Subcutaneous abdominal adipose tissue (tissue), 5 donors: ENCODE measurements around the gene NUP93.

ENCODE experiments used
- H3K27ac ChIP-seq: one replicate; pipeline ENCODE4 v1.7.0; 2013; ENCODE audit warnings: low read depth, mild to moderate bottlenecking, inconsistent platforms, low read length, moderate library complexity
- H3K27me3 ChIP-seq, 5 donors: one replicate each; pipeline ENCODE4 v1.7.0; 2013; ENCODE audit warnings: low read length in 5 of 5, inconsistent platforms in 1 of 5; ENCODE audit not compliant: control insufficient read depth in 5 of 5, insufficient read depth in 4 of 5
- H3K36me3 ChIP-seq, 5 donors: one replicate each; pipeline ENCODE4 v1.7.0; 2013; ENCODE audit warnings: low read length in 5 of 5; ENCODE audit not compliant: control insufficient read depth in 5 of 5, insufficient read depth in 5 of 5
- H3K4me1 ChIP-seq, 5 donors: one replicate each; pipeline ENCODE4 v1.7.0; 2013; ENCODE audit warnings: low read length in 5 of 5, mild to moderate bottlenecking in 3 of 5, moderate library complexity in 1 of 5; ENCODE audit not compliant: control insufficient read depth in 5 of 5, insufficient read depth in 5 of 5
- H3K4me3 ChIP-seq, 5 donors: one replicate each; pipeline ENCODE4 v1.7.0; 2013; ENCODE audit warnings: low read length in 5 of 5, low read depth in 1 of 5
- H3K9ac ChIP-seq, 5 donors: one replicate each; pipeline ENCODE4 v1.7.0; 2013; ENCODE audit warnings: low read length in 5 of 5, mild to moderate bottlenecking in 4 of 5, moderate library complexity in 3 of 5
- H3K9me3 ChIP-seq, 5 donors: one replicate each; pipeline ENCODE4 v1.7.0; 2013; ENCODE audit warnings: low read length in 5 of 5; ENCODE audit not compliant: control insufficient read depth in 5 of 5
- donor health status: healthy.
- donor health status: healthy.
- donor health status: healthy.
- donor health status: healthy.
- donor health status: healthy.

NUP93 gene

GRCh38 chr16:56836410-56837230 lies 106.7 kb downstream of the NUP93 start:
- Histone ChIP-seq H3K9ac (no peak overlapping the region), H3K4me3 (no peak overlapping the region), H3K9me3 (no peaks in the 10 kb centered on the region), H3K36me3 (peaks cover 22 to 93% (median 76%) of the 10 kb centered on the region in 5 donors), H3K27ac (no peak overlapping the region), H3K27me3 (no peaks in the 10 kb centered on the region), H3K4me1 (no peaks in the 10 kb centered on the region)

GRCh38 chr16:56838622-56839337 lies 108.9 kb downstream of the NUP93 start:
- Histone ChIP-seq H3K4me1 (no peaks in the 10 kb centered on the region), H3K9me3 (no peaks in the 10 kb centered on the region), H3K27me3 (no peaks in the 10 kb centered on the region), H3K27ac (no peak overlapping the region), H3K9ac (no peak overlapping the region), H3K4me3 (no peak overlapping the region), H3K36me3 (peaks cover 13 to 93% (median 76%) of the 10 kb centered on the region in 5 donors)

GRCh38 chr16:56841233-56841632 lies 111.3 kb downstream of the NUP93 start:
- Histone ChIP-seq H3K9me3 (no peaks in the 10 kb centered on the region), H3K4me1 (no peaks in the 10 kb centered on the region), H3K27me3 (no peaks in the 10 kb centered on the region), H3K4me3 (no peak overlapping the region), H3K9ac (no peak overlapping the region), H3K27ac (no peak overlapping the region), H3K36me3 (peaks cover 10 to 90% (median 71%) of the 10 kb centered on the region in 5 donors)

GRCh38 chr16:56841659-56842058 lies 111.7 kb downstream of the NUP93 start:
- Histone ChIP-seq H3K27me3 (no peaks in the 10 kb centered on the region), H3K4me1 (no peaks in the 10 kb centered on the region), H3K27ac (no peak overlapping the region), H3K4me3 (no peak overlapping the region), H3K9me3 (no peaks in the 10 kb centered on the region), H3K36me3 (peaks cover 10 to 86% (median 69%) of the 10 kb centered on the region in 5 donors), H3K9ac (no peak overlapping the region)

DNA sequence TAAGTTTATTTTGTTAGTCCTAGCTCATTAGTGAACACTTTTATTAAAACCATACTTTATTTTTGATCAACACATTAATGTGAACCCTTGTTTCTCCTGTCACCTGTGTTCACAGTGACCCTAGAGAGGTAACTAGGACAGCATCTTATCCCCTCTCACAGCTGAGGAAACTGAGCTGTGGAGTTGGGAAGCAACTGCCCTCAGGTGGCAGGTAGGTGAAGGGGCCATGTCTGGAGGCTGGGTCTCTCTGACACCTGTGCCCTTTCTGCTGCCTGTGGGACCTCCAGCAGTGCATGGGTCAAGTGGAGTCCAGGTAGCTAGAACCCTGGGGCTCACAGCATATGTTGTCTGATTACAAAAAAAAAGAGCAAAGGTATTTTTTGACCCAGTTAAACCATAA lies 112.2 kb downstream of the NUP93 start:
- Histone ChIP-seq H3K9me3 (no peaks in the 10 kb centered on the region), H3K4me3 (no peak overlapping the region), H3K27me3 (no peaks in the 10 kb centered on the region), H3K4me1 (no peaks in the 10 kb centered on the region), H3K27ac (no peak overlapping the region), H3K36me3 (peaks cover 10 to 81% (median 64%) of the 10 kb centered on the region in 5 donors), H3K9ac (no peak overlapping the region)

DNA sequence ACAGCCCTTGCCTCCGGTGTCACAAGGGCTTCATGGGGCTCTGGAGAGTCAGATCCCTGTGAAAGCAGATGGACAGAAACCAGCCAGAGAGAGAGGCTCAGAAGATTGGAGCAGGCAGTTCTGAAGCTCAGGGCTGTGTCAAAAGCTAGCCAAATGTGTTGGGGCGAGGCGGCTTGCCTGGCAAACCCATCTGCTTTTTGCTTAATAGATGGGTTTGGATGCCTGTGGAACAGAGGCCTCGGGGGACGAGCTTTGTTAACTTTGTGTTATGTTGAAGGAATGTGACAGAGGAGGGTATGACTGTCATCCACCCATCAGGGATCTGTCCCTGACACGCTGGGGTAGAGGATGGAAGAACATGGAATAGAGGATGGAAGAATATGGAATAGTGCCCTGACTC lies 114.1 kb downstream of the NUP93 start:
- Histone ChIP-seq H3K9me3 (no peaks in the 10 kb centered on the region), H3K4me1 (peaks cover 0 to 12% (median 10%) of the 10 kb centered on the region in 5 donors), H3K9ac (no peak overlapping the region), H3K27me3 (no peaks in the 10 kb centered on the region), H3K36me3 (peaks cover 7 to 63% (median 47%) of the 10 kb centered on the region in 5 donors), H3K27ac (no peak overlapping the region), H3K4me3 (no peak overlapping the region)

DNA sequence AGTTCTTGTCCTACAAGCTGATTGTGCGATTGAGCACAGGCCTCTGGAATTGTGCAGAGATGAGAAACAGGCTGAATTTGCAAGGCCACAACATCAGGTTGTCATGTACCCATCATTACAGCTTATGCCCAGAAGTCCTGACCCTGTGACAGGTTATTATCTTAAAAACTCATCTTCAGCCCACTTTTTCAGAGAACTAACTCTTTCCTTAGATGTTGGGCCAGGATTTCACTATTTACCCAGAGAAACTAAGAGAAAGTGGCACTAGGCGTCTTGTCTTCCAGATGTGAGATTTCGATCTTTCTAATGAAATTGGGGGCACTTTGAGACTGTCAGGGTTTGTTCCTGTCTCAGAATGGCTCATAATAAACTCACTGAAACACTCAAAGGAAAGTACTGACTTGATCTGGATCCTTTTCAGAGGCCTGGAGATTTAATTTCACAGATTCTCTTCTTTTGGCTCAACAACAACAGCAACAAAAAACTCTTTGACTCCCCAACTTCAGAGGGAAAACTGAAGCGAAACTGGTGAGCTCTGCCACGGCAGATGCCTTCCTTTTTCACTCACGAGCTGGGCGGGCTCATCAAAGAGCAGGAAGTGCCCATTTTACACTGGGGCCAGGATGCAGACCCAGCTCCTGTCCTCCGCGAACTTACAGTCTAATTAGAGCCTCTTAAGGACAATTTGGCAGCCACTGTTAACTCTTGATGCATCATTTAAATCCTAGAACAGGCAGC lies 117.4 kb downstream of the NUP93 start:
- H3K9ac ChIP-seq, result no peak overlapping the region
- H3K27ac ChIP-seq, result no peak overlapping the region
- no peaks in the 10 kb centered on the region for H3K27me3 ChIP-seq
- no peaks in the 10 kb centered on the region for H3K9me3 ChIP-seq
- peaks cover 0 to 32% (median 26%) of the 10 kb centered on the region in 5 donors for H3K36me3 ChIP-seq
- peaks cover 0 to 12% (median 10%) of the 10 kb centered on the region in 5 donors for H3K4me1 ChIP-seq
- H3K4me3 ChIP-seq, result no peak overlapping the region

DNA sequence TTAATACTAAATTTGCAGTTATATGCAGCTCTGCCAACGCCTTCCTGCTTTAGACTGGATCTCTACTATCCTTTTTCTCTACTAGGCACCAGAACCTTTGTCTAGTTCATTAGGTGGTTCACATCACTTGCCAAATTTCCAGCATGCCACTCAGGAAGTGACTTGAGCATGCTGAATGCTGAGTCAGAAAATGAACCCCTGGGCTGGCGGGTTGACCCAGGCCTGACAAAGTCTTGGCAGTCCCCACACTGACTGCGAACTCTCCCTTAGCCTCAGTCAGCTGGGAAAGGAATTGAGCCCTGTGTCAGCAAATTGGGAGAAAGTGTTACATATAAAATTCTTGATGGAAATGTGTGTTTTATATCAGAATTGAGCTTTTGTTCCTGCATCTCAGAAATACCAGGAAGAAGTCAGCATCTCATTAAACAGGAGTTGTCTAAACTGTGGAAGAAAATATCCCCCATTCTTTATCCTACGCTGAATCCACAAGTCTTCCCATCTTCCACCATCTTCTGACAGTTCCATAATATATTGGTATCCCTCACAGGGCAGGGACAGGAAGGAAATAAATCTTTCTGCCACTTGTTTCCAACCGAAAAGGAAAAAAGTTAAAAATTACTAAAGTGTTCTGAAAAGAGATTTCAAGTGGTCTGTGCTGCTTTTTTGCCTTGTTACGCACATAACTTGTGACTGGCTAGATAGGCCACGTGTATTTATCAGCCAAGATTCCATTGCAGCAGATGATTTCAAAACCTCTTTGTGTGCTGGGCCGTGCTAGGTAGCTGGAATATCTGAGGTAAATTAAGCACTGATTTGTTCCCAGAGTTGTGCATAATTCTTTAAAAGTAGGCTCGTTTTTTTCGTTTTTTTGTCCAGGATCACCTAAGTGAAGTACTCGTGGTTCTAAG lies 118.4 kb downstream of the NUP93 start:
- Histone ChIP-seq H3K9ac (no peak overlapping the region), H3K27ac (no peak overlapping the region)

DNA sequence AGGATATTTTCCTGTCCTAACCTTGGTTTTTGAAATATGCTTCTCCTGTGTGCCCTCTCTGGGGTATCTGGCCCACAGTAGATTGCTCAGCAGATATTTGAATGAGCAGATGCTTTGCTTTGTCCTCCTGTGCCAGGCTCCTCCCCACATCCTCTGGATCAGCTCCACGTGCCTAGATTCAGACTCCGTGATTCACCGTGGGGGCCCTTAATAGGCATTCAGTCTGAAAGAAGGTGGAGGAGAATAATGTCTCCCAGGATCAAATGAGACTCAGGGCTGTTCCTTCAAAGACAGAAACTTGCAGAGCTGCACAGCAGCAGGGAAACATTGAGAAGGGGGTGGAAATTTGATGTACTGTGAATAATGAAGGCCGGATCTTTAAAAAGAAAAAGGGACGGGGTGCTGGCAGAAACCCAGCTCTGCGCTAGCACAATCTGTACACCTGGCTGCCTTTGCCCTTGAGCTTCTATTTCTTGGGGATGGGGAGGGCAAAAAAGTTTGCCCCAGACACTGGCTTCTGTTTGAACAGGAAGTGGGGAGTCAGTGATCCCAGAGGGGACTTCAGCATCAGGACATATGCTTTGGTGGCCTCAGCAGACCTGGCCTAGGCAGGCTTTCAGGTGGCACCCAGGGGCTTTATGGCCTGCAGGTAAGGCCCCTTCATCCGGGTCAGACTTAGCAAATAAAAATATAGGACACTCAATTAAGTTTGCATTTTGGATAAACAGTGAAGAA lies 119.2 kb downstream of the NUP93 start:
- no peaks in the 10 kb centered on the region for H3K27me3 ChIP-seq
- H3K9me3 ChIP-seq, result no peaks in the 10 kb centered on the region
- H3K4me1 ChIP-seq, result peaks cover 0 to 12% (median 10%) of the 10 kb centered on the region in 5 donors
- H3K36me3 ChIP-seq, result peaks cover 0 to 14% (median 9%) of the 10 kb centered on the region in 5 donors
- H3K4me3 ChIP-seq, result no peak overlapping the region
- H3K27ac ChIP-seq, result no peak overlapping the region
- H3K9ac ChIP-seq, result no peak overlapping the region

More for the DNA sequence above, 118.4 kb downstream of the NUP93 start:
- Histone ChIP-seq H3K4me3 (no peak overlapping the region), H3K27me3 (no peaks in the 10 kb centered on the region), H3K9me3 (no peaks in the 10 kb centered on the region), H3K4me1 (peaks cover 0 to 12% (median 10%) of the 10 kb centered on the region in 5 donors), H3K36me3 (peaks cover 0 to 22% (median 16%) of the 10 kb centered on the region in 5 donors)
